ENCODE data around the gene CCNE1.
A peak's percentile ranks its signal among the peaks of the same experiment; 100 is the strongest.

Gene CCNE1

DNA sequence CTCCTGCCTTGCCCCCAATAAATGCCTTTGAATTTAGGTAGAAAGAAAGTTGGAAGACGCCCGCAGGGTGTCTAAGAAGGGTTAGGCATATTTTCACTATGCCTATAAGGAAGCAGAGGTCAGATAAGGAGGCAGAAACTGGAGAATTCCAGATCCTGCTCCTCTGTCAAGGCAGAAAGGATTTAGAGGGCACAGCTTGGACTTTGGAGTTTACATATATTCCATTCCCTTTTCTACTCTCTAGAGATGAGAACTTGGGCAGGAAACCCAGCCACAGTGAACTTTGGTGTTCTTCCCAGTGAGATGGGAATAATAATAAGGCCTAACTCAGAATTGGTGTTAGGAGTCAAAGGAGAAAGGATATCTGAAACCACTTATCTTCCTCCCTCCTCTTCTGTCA, 37.4 kb downstream of the CCNE1 start:
- no peak for DNase-seq

DNA sequence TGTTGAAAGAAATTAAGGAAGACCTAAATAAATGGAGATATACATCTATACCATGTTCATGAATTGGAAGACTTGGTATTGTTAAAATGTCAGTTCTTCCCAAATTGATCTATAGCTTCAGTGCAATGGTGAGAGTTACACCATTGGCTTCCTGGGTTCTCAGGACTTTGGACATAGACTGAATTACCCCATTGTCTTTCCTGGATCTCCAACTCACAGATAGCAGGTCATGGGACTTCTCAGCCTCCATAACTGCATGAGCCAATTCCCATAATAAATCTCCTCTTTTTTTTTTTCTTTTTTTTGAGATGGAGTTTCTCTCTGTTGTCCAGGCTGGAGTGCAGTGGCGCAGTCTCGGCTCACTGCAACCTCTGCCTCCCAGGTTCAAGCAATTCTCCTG, 38.7 kb downstream of the CCNE1 start:
- DNase-seq: no peak

DNA sequence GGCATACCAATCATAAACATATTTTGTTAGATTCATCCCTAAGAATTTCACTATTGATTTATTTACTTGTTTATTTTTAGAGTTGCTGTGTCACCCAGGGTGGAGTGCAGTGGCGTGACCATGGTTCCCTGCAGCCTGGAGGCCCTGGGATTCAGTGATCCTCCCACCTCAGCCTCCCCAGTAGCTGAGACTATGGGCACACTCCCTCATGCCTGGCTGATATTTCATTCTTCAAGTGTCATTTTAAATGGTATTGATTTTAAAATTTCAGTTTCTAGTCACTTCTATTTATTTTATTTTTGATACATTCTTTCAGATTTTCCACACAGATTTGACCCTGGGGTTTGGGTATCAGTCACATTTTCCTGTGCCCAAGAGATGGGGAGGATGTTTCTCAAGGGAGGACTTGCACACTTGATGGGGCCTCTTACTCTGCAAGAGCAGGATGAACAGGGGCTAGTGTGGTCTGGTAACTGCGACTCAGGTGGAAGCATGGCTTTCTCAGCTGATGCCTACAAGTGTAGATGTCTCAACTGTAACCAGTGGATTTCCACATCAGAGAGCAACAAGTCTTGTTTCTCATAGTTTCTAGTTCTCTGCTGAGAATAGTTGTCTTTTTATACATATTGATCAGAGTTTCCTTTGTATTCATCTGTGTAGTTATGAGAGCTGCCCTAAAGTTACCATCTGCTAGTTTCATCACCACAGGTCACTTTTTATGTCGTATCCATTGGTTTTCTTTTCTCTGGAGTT, 40.2 kb downstream of the CCNE1 start:
- DNase-seq: no peak

DNA sequence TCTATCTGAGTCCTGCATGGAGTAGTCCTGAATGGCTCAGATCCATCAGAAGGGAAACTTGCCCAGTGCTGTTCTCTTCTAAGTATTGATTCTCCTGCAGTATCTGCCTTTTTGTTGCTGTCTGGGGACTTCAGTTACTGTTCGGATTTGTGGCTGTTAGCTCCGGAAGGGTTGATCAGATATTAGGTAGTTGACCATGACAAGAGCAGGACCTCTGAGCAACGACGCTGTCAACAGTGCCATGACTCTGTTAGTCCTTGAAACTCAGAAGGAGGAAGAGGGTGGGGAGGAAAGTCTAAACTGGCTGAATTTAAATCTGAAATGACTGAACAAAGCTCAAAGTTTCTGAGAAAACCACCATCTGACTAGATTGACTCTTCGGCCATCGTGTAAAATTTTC, 42.2 kb downstream of the CCNE1 start:
- no peak for DNase-seq

DNA sequence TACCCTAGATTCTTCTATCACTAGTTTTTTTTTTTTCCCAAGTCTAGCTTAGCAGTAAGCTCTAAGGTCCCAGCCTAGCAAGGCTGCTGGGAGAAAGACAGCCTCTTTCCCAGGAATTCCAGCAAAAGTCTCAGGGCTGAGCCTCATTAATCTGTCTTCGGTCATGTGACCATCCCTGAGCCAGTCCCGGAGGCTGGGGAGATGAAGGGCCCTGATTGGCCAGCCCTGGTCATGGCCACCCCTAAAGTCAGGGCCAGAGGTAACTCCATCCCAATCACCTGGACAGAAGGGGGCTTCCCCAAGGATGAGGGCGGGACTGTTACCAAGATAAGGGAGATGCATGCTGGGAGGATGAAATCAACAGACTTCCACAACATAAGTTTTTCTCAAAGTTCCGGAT, 43.3 kb downstream of the CCNE1 start:
- no peak for DNase-seq

DNA sequence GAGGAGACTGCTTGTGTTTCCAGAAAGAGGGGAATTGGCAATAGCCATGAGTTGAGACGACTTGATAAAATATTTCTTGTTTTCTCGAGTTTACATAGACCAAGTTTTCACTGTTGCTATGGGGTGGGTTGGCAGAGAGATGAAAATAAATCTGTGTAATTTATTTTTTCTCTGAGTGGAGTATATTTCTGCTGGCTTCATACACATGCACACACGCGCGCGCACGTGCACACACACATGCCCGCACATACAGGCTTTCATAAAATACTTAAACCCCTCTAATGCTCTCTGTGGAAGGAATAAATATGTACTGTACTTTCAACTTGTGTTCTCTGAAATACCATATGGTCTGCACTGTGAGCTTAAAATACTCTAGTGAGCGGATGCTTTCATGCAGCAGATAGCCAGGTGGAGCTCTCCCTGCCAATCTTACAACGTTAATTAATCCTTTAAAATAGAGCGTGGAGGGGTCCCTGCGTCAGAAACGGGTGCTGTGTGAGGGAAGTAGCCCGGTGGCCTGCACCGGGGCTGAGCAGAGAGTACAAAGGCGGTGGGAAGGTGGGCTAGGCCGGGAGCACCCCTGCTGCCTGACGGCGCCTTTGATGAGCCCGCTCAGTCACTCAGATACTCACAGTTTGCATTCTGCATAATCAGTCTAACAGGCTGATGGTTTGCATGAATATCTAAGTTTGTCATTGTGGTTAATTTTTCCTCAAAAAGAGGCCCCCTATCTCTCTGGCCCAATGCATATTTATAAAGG, 44.1 kb downstream of the CCNE1 start:
- DNase-seq: no peak

DNA sequence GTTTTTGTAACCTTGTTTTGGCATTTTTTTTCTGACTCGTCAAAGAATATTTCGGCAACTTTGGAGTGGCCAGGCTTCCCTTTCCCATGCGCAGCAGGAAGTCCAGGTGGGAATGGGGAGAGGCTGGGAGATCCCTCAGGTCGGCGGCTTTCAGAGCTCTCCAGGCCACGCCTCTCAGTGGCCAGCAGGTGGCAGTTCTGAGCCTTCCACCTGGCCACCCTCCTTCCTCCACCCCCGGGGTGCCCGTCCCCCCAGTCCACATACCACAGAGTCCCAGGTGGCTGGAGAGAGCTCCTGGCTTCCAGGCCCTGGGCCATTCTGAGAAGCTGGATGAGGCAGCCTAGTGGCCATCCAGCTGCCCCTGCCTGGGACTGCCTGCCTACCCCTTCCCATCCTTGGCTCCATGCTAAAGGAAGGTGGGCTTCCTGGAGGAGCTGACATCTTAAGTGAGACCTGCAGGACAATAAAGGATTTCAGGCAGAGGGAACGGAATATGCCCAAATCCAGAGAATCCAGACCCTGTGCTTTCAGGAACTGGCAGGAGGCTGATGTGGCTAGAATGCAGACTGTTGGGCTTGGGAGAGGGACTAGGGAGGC, 46.3 kb downstream of the CCNE1 start:
- peak; percentile 38 for DNase-seq

DNA sequence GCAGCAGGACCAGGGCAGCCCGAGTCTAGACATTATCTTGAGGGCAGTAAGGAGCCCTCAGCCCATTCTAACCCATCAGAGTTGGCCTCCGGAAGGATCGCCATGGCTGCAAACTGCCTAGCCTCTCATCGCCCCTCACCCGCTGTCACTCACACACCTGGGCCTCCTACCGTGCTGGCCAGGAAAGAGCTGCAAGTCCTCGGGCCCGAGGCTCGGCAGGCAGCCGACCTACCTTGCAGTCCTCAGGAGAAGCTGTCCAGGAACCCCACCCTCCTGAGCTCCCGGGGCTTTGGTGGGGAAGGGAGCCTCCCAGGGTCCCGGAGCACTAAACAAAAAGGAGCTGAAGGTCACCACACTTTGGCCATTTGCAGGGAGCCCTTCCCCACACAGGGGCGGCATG, 46.8 kb downstream of the CCNE1 start:
- DNase-seq: no peak

DNA sequence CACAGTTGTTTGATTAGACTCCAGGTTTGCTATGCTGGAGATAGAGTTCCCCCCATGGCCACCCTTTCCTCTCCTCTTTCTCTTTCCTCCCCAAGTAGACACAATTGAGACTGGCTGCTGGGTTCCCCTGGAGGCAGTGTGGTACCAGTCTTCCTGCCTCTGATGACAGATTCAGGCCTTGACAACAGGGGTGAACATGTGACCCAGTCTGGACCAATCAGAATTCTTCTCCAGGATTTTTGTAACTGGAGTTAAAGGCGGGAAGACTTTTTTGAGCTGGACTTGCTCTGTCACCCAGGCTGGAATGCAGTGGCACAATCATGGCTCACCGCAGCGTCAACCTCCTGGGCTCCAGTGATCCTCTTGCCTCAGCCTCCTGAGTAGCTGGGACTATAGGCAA, 48.7 kb downstream of the CCNE1 start:
- DNase-seq: peak in 1 of 2 donors; percentile 7

DNA sequence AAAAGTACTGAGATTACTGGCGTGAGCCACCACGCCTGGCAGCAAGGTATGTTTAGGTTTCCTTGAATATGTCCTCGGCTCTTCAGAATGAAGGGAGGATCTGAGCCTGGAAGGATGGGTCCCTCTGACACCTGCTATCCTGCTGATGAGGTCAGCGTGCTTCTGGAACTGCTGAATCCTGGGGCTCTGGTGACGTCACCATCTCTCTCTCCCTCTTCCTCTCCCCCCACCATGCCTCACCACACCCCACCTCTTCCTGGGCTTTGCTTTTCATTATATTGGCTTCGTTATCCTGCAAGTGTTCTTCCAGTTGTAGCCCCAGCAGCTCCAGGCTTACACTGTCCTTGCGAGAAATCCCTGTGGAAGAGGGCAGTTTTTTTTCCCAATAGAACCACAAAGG, 49.8 kb downstream of the CCNE1 start:
- DNase-seq: no peak

DNA sequence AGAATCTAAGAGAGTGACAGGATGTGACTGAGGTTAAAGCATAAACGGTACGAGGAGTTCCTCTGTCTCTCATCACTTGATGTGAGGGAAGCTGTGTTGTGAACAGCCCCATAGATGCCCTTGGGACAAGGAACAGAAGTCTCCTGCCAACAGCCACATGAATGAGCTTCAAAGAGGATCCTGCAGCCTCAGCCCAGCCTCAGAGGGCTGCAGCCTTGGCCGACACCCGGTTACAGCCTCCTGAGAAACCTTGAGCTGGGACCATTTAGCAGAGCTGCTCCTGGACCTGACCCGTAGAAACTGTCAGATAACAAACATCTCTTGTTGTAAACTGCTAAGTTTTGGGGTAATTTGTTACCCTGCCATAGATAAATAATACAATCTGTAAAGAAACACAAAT, 54.2 kb downstream of the CCNE1 start:
- no peak for DNase-seq

DNA sequence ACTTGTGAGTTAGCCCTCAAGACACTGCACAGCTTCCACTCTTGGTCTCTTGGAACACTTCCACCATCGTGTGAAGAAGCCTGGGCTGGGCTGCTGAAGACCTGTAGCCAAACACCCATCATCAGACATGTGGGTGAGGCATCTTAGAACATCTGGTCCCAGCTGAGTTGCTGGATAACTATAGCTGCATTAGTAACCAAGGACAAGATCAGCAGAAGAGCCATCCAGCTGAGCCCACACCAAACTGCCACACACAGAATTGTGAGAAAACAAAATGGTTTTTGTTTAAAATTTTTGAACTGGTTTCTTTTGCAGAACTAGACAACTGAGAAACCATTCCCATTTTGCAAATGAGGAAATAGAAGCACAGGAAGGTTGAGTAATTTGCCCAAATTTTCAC, 56.2 kb downstream of the CCNE1 start:
- no peak for DNase-seq

DNA sequence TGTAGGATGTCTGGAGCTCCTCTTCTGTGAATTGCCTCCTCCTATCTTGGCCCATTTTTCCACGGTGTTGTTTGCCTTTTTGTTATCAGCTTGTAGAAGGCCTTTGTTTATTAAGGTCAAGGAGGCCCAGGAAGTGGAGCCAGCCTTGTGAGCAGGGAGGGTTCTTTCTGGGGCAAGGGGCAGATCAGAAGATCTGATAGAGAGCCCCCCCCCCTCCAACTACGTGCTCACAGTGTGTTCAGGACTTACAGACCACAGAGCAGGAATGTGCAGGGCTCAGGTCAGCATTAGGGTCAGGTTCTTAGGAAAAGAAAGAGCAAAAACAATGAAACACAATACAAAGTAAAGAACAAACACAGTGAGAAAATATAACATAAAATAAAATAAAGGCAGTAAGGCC, 59.4 kb downstream of the CCNE1 start:
- no peak for DNase-seq

DNA sequence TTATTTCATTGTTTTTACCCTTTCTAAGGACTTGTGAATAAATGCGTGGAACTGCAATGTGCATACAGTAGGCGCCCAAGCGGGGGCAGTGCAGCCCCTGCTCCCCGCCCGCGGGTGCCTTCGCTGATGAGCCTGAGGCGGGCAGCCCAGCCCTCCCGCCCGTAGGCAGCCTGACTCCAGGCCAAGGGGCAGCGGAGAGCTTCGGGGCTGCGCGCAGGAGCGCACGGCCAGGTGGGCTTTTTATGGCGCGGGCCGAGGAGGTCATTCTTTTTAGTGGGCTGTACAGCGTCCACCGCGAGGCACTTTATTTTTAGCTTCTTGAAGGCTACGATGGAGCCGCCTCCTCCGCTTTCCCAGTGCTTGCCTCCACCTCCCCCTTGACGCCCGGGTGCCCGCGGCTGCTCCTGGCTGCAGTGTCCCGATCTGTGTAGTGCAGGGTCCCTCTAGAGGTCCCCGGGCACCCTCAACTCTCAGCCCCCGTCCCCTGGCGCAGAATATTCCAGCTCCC, 60.5 kb downstream of the CCNE1 start:
- peak in 1 of 2 donors; percentile 21 for DNase-seq

DNA sequence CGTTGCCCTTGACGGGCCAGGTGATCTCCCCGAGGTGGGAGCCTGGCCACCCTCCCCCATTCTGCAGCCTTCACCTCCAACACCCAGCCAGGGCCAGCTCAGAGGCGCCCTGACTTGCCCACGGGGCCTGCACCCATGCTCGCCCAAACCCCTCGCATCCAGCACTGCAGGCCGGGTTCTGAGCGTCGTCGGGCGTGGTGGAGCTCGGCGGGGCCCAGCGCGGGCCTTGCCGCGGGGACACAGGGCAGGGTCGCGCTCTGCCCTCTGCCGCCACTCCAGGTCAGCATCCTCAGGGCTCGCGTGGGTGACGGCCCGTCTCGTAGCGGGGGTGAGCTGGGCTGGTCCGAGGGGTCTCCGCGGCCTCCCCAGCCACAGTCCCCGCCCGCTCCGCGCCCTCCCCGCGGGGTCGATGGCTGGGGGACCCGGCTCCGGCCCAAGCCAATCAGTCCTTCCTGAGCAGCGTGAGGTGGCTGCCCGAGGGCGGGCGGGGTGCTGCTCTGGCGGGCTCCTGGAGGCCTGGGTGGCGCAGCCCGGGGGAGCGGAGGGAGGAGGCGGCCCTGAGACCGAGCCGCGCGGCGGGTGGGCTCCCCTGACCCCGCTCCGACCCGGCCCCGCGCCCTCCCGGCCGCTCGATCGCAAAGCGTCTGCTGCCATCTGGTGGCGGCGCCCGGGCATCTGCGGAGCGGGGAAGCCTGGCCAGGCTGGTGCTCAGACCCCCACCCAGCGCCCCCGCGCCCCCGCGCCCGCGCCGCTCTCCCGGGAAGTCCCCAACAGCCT, 61.4 kb downstream of the CCNE1 start:
- DNase-seq: peak; percentile 63 to 66

Measured in CD4-positive, alpha-beta T cell treated with Interleukin-4 for 1 hour (primary cell).